ENCODE results near the gene MOBP. TPM values are rescaled to one million over a fixed set of nuclear protein-coding genes. Genes with fewer than 3 reads are reported as not detected.

The MOBP gene
- total RNA-seq, 1 experiment from 2014 or later: not detected

DNA sequence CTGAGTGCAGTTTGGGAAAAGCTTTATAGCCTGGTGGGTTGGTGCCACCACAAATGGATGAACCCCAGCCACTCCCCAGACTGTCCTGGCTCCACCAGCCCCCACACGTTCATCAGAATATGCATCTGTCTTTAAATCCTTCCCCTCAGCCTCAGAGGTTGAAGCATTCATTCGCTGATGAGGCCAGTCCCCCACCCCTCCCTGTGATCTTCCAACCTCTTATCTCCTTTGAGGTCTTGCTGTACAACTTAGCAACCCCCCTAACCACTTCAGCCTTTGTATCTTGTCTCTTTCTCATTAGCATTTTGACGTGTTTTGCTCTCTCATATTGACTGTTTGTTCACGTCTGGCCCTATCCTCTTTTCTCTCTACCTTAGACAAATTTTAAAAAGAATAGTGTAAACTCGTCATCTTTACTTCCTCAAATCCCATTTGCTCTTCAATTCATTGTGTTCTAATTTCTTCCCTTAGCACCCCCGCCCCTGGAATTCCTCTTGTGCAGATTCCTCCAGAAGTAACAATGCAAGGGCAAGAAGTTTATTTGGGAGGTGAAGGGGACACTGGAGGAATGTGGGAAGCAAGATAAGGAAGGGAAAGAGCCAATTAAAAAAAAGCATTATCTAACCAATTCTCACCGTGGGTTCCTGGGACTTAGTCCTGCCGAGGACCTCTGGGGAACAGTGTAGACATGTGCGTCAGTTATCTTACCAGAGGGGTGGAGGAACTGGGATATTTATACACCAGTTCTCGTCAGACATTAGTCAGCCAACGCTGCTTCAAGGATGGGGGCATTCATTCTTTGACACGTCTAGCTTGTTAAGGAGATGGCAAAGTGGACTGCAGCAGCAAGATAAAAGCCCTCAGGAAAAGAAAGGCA is 38.6 kb downstream of the MOBP start:
- TF ChIP-seq, protein P1, sequence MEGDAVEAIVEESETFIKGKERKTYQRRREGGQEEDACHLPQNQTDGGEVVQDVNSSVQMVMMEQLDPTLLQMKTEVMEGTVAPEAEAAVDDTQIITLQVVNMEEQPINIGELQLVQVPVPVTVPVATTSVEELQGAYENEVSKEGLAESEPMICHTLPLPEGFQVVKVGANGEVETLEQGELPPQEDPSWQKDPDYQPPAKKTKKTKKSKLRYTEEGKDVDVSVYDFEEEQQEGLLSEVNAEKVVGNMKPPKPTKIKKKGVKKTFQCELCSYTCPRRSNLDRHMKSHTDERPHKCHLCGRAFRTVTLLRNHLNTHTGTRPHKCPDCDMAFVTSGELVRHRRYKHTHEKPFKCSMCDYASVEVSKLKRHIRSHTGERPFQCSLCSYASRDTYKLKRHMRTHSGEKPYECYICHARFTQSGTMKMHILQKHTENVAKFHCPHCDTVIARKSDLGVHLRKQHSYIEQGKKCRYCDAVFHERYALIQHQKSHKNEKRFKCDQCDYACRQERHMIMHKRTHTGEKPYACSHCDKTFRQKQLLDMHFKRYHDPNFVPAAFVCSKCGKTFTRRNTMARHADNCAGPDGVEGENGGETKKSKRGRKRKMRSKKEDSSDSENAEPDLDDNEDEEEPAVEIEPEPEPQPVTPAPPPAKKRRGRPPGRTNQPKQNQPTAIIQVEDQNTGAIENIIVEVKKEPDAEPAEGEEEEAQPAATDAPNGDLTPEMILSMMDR (conservative IDR thresholded peaks at IDR 0.05; ENCODE audit: low read depth, low read length): no peak
- TF ChIP-seq EZH2phosphoT487 (IDR thresholded peaks at IDR 0.05; ENCODE audit: borderline replicate concordance, low read length) (no peak), EZH2 (IDR thresholded peaks at IDR 0.05; ENCODE audit: low read length, unreplicated experiment) (no peak)
- Histone ChIP-seq H3K27ac (ENCODE audit: low read length) (no peak overlapping the region), H2AFZ (ENCODE audit: low read length) (no peak overlapping the region), H3K4me2 (ENCODE audit: low read length) (no peak overlapping the region), H4K20me1 (ENCODE audit: low read length) (no peaks in the 10 kb centered on the region), H3K9me2 (replicated peaks; ENCODE audit: low read length) (no peaks in the 10 kb centered on the region), H3K36me3 (ENCODE audit: low read depth, low read length) (no peaks in the 10 kb centered on the region), H3K27me3 (ENCODE audit: low read length) (peaks cover 30% of the 10 kb centered on the region), H3K4me3 (ENCODE audit: low read length) (no peak overlapping the region), H3K4me1 (ENCODE audit: insufficient read depth, low read length) (no peaks in the 10 kb centered on the region), H3K9me3 (ENCODE audit: low read length) (peaks cover 4% of the 10 kb centered on the region; the same call in 1 of the 2 replicates), H3K79me2 (ENCODE audit: low read length) (no peaks in the 10 kb centered on the region), H3K9ac (ENCODE audit: low read length) (no peak overlapping the region), H3F3A (ENCODE audit: low read length, unreplicated experiment) (no peaks in the 10 kb centered on the region)
- no TSS peak for BruUV-seq (replicated peaks)
- POLR2A ChIA-PET (ENCODE audit: unreplicated experiment): no interaction called here
- no peak for DNase-seq
- ATAC-seq: no peak
- CTCF ChIA-PET: interaction anchor here (0.6 kb wide), 1 partner anchor 596 kb away, joined by 8 read pairs; no protein-coding TSS in a partner anchor
- intact Hi-C loops (cut with micrococcal nuclease): no loop called here

DNA sequence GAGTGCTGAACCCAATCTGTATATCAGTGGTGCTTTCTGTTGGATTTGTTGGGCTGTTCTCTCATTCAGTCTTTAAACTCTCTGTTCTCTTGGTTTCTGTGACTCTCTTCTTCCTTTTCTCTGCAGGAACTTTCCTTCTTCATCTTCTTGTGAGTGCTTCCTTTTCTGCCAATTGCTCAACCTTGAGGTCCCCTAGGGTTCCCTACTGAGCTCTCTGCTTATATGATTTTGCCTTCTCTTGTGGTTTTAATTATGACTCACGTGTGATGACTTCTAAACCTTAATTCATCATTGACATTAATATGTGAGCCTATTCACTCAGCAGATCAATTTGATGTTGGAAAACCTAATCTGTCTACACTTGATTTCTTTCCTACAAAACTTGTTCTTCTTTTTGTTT is 39.4 kb downstream of the MOBP start:
- H3F3A ChIP-seq (ENCODE audit: low read length, unreplicated experiment): no peaks in the 10 kb centered on the region
- DNase-seq (no peak), ATAC-seq (no peak)
- H3K4me1 ChIP-seq (ENCODE audit: insufficient read depth, low read length): no peaks in the 10 kb centered on the region
- CTCF ChIA-PET: no interaction called here
- no peaks in the 10 kb centered on the region for H4K20me1 ChIP-seq (ENCODE audit: low read length)
- H3K27me3 ChIP-seq (ENCODE audit: low read length): peaks cover 24% of the 10 kb centered on the region
- no peaks in the 10 kb centered on the region for H3K9me2 ChIP-seq (replicated peaks; ENCODE audit: low read length)
- no peaks in the 10 kb centered on the region for H3K36me3 ChIP-seq (ENCODE audit: low read depth, low read length)
- H3K27ac ChIP-seq (ENCODE audit: low read length): no peak overlapping the region
- no peaks in the 10 kb centered on the region for H3K79me2 ChIP-seq (ENCODE audit: low read length)
- H3K4me3 ChIP-seq (ENCODE audit: low read length): no peak overlapping the region
- H2AFZ ChIP-seq (ENCODE audit: low read length): no peak overlapping the region
- no TSS peak for BruUV-seq (replicated peaks)
- POLR2A ChIA-PET (ENCODE audit: unreplicated experiment): no interaction called here
- H3K9ac ChIP-seq (ENCODE audit: low read length): no peak overlapping the region
- intact Hi-C loops (cut with micrococcal nuclease): no loop called here
- TF ChIP-seq EZH2phosphoT487 (IDR thresholded peaks at IDR 0.05; ENCODE audit: borderline replicate concordance, low read length): no peak
- TF ChIP-seq EZH2 (IDR thresholded peaks at IDR 0.05; ENCODE audit: low read length, unreplicated experiment): no peak
- TF ChIP-seq, protein P1 (conservative IDR thresholded peaks at IDR 0.05; ENCODE audit: low read depth, low read length): no peak
- H3K9me3 ChIP-seq (ENCODE audit: low read length): peaks cover 4% of the 10 kb centered on the region; the same call in 1 of the 2 replicates
- no peak overlapping the region for H3K4me2 ChIP-seq (ENCODE audit: low read length)

DNA sequence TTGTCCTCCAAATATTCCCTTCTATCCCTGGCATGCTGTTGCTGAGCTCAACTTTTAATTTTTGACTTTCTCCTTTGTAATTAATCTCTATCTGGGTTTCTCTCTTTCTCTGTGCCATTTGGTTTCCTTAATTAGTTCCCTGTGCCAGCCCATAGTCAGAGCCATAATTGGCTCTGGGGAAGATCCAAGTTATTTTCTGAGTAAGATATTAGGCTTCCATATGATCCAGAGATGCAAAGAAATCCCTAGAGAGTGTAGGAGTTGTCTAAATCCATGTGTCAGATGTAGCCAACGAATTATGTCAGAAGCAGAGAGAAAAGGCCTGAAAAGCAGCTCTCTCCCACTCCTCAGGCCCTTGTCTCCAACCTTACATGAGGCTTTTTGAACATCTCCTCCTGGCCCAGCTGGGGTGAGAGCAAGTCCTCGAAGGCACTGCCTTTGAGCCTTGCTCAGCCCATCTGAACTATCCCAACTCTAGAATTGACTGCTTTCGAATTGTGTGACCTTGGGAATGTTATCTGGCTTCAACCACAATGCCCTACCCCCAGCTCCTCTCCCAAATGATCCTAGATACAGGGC is 46.4 kb downstream of the MOBP start:
- no peak for TF ChIP-seq EZH2 (IDR thresholded peaks at IDR 0.05; ENCODE audit: low read length, unreplicated experiment)
- TF ChIP-seq, protein P1 (conservative IDR thresholded peaks at IDR 0.05; ENCODE audit: low read depth, low read length): no peak
- no peak for TF ChIP-seq EZH2phosphoT487 (IDR thresholded peaks at IDR 0.05; ENCODE audit: borderline replicate concordance, low read length)
- H3K9me3 ChIP-seq (ENCODE audit: low read length): peaks cover 4% of the 10 kb centered on the region; the same call in 1 of the 2 replicates
- H3K79me2 ChIP-seq (ENCODE audit: low read length): no peaks in the 10 kb centered on the region
- ChIA-PET CTCF (no interaction called here), POLR2A (ENCODE audit: unreplicated experiment) (no interaction called here)
- no peak for ATAC-seq
- no peaks in the 10 kb centered on the region for H3F3A ChIP-seq (ENCODE audit: low read length, unreplicated experiment)
- no TSS peak for BruUV-seq (replicated peaks)
- DNase-seq: no peak
- intact Hi-C loops (cut with micrococcal nuclease): no loop called here
- no peak overlapping the region for H3K9ac ChIP-seq (ENCODE audit: low read length)
- H3K4me2 ChIP-seq (ENCODE audit: low read length): no peak overlapping the region
- no peaks in the 10 kb centered on the region for H3K4me1 ChIP-seq (ENCODE audit: insufficient read depth, low read length)
- H3K36me3 ChIP-seq (ENCODE audit: low read depth, low read length): no peaks in the 10 kb centered on the region
- peaks cover 33% of the 10 kb centered on the region for H3K27me3 ChIP-seq (ENCODE audit: low read length)
- H3K4me3 ChIP-seq (ENCODE audit: low read length): no peak overlapping the region
- H2AFZ ChIP-seq (ENCODE audit: low read length): no peak overlapping the region
- no peaks in the 10 kb centered on the region for H3K9me2 ChIP-seq (replicated peaks; ENCODE audit: low read length)
- H4K20me1 ChIP-seq (ENCODE audit: low read length): no peaks in the 10 kb centered on the region
- no peak overlapping the region for H3K27ac ChIP-seq (ENCODE audit: low read length)

All from PC-3 (cell line).